Kidney epithelial cell (primary cell): Measurements from ENCODE around the gene CACUL1. TPM values are rescaled to one million over a fixed set of nuclear protein-coding genes. Genes with fewer than 3 reads are reported as not detected.

Experiments
- DNase-seq: peaks from one replicate; pipeline ENCODE4 v3.0.0-alpha.2; 2010; ENCODE audit warnings: low read depth
- H3K27me3 ChIP-seq: 2 replicates; pipeline ENCODE4 v1.6.0; 2011; ENCODE audit warnings: low read length; ENCODE audit not compliant: control insufficient read depth, insufficient read depth
- H3K36me3 ChIP-seq: 2 replicates; pipeline ENCODE4 v1.5.1; 2011; ENCODE audit warnings: low read length; ENCODE audit not compliant: control insufficient read depth, insufficient read depth
- H3K4me3 ChIP-seq: 2 replicates; pipeline ENCODE4 v1.5.1; 2011; ENCODE audit warnings: low read depth, mild to moderate bottlenecking, control low read depth, low read length
- total RNA-seq: library from RNA; depleted of rRNA; stranded (reverse); fragments of >200 nt; gene quantifications from 2 replicates; pipeline ENCODE4 v1.2.3, GENCODE V29; 2015
- TF ChIP-seq, protein P1 (sequence below): IDR thresholded peaks from 2 replicates; pipeline ENCODE4 v1.5.1; 2011; ENCODE audit warnings: mild to moderate bottlenecking, moderate library complexity, low read length, control low read depth, inconsistent platforms; ENCODE audit not compliant: insufficient read depth, poor library complexity, severe bottlenecking

CACUL1 gene
- total RNA-seq, 1 donor from 2014 or later: 34.1 TPM

DNA sequence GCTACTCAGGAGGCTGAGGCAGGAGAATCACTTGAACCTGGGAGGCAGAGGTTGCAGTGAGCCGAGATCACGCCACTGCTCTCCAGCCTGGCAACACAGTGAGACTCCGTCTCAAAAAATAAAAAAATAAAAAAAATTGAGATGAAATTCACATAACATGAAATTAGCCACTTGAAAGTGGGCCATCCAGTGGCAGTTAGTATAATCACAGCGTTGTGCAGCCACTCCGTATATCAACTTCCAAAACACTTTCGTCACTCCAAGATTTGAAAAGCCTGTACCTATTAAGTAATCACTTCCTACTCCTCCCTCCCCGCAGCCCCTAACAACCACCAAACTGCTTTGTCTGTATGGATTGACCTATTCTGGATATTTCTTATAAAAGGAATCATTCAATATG is 20.7 kb upstream of the CACUL1 start:
- TF ChIP-seq, protein P1, sequence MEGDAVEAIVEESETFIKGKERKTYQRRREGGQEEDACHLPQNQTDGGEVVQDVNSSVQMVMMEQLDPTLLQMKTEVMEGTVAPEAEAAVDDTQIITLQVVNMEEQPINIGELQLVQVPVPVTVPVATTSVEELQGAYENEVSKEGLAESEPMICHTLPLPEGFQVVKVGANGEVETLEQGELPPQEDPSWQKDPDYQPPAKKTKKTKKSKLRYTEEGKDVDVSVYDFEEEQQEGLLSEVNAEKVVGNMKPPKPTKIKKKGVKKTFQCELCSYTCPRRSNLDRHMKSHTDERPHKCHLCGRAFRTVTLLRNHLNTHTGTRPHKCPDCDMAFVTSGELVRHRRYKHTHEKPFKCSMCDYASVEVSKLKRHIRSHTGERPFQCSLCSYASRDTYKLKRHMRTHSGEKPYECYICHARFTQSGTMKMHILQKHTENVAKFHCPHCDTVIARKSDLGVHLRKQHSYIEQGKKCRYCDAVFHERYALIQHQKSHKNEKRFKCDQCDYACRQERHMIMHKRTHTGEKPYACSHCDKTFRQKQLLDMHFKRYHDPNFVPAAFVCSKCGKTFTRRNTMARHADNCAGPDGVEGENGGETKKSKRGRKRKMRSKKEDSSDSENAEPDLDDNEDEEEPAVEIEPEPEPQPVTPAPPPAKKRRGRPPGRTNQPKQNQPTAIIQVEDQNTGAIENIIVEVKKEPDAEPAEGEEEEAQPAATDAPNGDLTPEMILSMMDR: no peak
- Histone ChIP-seq H3K27me3 (no peaks in the 10 kb centered on the region), H3K4me3 (no peak overlapping the region), H3K36me3 (no peaks in the 10 kb centered on the region)
- DNase-seq: no peak

DNA sequence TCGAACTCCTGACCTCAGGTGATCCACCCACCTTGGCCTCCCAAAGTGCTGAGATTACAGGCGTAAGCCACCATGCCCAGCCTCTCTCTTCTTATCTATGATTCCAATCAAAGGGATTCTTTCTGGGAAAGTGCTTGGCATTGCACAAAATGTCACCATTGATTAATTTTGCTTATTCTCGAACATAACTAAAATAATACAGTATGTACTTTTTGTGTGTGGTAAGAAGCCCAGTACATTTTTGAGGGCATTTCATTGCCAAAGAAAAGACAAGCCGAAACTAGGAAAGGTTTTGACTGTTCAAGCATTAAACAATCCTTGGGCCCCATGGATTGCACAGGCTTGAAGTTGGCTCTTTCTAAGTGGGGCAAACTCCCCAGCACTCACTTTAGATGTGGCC is 18.3 kb upstream of the CACUL1 start:
- DNase-seq: no peak
- Histone ChIP-seq H3K27me3 (no peaks in the 10 kb centered on the region), H3K4me3 (no peak overlapping the region), H3K36me3 (no peaks in the 10 kb centered on the region)
- TF ChIP-seq, protein P1: no peak

DNA sequence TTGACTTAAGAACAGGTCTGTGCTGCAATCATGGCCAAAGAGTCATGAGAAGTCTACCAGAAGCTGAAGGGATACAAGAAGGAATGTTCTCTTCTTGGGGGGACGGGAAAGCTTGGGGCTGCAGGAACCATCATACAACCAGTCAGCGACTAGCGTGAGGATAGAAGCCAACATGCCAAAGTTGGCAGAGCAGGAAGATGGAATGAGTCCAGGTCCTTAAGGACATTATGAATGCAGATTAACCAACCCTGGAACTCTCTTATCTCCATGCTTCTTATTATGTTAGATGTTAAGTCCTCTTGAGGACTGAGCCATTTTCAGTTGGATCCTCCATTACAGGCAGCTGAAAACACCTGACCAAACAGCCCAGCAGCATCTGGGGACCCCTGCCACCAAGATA is 17.2 kb upstream of the CACUL1 start:
- Histone ChIP-seq H3K36me3 (no peaks in the 10 kb centered on the region), H3K27me3 (no peaks in the 10 kb centered on the region), H3K4me3 (no peak overlapping the region)
- no peak for DNase-seq
- TF ChIP-seq, protein P1: no peak

DNA sequence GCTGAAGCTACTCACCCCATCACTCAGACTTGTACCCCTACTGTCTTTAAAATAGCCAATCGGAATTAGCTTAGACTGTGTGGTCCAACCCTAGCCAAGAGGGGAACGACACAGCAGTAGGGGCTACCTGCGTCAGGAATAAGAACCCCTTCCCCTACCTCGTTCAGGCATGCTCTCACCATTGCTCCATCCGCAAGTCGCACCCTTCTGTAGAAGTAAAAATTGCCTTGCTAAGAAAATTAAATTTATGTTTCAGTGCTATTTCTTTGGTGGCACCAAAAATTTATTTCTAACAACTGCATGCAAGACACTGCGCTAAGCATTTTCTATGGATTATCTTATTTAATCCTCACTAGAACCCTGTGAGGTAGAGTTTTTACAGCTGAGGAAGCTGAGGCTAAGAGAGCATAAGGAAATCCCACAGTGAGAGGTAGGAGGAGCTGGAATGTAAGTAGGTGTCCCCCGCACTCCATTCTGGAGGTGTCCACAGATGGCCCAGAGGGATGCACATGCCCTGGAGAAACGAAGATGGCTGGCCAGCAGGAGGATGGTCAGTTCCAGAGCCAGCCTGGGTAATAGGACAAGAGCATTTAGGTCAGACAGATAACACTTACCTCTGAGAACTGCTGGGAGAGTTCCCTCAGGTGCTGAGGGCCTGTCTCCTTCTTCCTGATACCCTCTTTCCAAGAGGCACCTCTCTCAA is 15.3 kb upstream of the CACUL1 start:
- no peaks in the 10 kb centered on the region for H3K36me3 ChIP-seq
- DNase-seq: no peak
- H3K27me3 ChIP-seq: no peaks in the 10 kb centered on the region
- H3K4me3 ChIP-seq: no peak overlapping the region
- TF ChIP-seq, protein P1: no peak

DNA sequence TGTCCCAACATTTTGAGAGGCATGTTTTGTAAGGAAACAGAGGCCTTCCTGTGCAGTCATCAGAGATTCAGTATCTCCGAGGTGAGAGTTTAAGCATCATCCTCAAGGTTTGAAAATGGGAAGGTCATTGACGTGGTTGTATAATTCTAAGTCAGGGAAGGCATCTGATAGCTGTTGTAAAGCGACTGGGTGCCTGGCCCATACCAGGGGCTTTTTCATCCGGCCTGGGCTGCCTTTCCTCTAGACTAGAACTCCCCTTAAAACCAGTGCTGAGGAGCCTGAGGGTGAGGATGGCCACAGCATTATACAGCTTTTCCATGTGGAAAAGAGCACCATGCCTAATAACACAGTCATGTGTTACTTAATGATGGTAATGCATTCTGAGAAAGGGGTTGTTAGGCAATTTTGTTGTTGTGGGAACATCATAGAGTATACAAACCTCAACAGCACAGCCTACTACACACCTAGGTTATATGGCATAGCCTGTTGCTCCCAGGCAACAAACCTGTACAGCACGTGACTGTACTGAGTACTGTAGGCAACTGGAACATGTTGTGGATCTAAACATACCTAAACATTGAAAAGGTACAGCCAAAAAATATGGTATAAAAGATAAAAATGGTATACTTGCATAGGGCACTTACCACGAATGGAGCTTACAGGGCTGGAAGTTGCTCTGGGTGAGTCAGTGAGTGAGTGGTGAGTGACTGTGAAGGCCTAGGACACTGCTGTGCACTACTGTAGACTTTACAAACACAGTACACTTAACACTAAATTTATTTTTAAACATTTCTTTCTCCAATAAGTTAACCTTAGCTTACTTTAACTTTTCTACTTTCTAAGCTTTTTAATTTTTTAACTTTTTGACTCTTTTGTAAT is 13.5 kb upstream of the CACUL1 start:
- Histone ChIP-seq H3K4me3 (no peak overlapping the region), H3K27me3 (no peaks in the 10 kb centered on the region), H3K36me3 (no peaks in the 10 kb centered on the region)
- DNase-seq: no peak
- TF ChIP-seq, protein P1: no peak
